ENCODE measurements around the gene VWDE.
"Not testable (repeated sequence)": the region's sequence is repeated elsewhere in the genome, so short reads cannot be mapped to it uniquely, and the experiment has no call there.

VWDE gene

GRCh38 chr7:12403287-12404181 is at the start of gene VWDE:
Gene VWDE, minus strand, starts transcription at chr7:12403865. Its CDS starts 149 bp downstream, at chr7:12403716.
- peak; percentile 27 to 29 for DNase-seq (ENCODE audit: low read depth in 2 of 2)

GRCh38 chr7:12453136-12453535 is 49.5 kb upstream of the VWDE start:
- not testable (repeated sequence) for DNase-seq (ENCODE audit: low read depth in 2 of 2)

DNA sequence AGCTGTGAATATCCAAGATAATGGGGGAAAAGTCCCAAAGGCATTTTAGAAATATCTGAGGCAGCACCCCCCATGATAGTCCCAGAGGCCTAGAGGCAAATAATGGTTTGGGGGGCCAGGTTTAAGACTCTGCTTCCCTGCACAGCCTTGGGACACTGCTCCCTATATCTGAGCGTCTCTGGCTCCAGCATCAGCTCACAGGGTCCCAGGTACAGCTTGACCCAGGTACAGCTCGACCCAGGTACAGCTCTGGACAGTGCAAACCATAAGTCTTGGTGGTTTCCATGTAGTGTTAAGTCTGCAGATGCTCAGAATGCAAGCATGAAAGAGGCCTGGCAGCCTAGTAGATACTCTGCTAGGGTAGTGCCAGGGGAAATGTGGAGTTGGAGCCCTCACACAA is 47.0 kb upstream of the VWDE start:
- DNase-seq (ENCODE audit: low read depth in 2 of 2): no peak

DNA sequence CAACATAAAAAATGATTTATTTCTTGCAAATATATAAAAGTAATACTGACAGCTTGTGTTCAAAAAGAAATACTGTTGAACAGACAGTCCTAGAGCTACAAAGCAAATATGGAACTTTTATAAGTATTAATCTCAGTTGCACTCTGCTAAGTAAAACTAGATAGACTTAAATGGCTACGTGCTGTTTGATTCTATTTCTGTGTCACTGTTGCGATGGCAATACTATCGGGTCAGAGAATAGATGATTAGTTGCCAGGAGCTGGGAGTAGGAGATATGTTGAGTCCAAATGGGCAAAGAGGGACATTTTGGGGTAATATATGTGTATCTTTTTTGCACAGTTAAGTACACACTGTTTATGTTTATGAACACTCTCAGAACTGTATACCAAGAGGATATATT is 41.1 kb upstream of the VWDE start:
- no peak for DNase-seq (ENCODE audit: low read depth in 2 of 2)

- DNase-seq (ENCODE audit: low read depth in 2 of 2): no peak
Observed at GRCh38 chr7:12440229-12440628, 36.6 kb upstream of the VWDE start.

DNA sequence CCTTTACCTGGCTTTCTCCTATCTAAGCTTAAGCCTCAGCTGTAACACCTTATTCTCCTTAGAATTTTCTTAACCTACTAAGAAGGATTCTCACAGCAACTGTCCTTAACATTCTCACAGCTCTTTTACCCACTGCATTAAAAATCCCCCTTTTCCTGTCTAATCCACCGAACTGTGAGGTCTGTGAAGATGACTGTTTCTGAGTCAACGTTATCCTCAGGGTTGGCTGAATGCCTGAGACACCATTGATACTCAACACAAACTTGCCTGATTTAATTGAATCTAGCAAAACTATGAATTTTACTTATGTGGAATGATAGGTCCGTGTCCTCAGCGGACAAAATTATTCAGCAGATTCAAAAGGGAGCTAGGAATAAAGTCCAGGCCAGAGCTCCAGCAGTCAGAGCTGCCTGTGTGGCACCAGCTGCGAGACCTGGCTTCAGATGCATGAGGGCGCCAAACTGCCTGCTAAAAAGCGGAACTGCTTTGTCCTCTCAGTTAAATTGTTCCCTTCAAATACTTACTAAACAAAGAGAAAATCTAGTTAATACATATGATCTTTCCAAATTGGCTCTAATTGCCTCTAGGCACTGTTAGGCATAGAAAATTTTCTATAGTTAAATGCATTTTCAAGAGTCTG is 33.4 kb upstream of the VWDE start:
- no peak for DNase-seq (ENCODE audit: low read depth in 2 of 2)

DNA sequence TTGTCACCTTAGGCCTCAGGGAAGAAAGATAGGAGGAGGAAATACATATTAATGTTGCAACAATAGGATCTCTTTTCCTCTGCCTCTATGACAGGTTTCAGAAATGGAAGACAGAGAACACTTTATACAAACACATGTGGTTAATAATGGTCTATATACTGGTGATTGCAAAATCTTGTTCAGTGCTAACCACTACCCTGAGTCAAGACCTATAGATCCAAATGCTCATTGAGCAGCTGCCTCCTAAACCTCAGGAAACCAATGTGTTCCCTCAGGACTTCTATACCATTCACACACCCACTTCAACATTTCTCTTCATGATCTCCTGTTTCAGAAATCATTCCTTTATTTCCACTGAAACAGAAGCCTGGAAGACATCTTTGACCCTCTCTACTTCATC is 32.5 kb upstream of the VWDE start:
- DNase-seq (ENCODE audit: low read depth in 2 of 2): no peak

DNA sequence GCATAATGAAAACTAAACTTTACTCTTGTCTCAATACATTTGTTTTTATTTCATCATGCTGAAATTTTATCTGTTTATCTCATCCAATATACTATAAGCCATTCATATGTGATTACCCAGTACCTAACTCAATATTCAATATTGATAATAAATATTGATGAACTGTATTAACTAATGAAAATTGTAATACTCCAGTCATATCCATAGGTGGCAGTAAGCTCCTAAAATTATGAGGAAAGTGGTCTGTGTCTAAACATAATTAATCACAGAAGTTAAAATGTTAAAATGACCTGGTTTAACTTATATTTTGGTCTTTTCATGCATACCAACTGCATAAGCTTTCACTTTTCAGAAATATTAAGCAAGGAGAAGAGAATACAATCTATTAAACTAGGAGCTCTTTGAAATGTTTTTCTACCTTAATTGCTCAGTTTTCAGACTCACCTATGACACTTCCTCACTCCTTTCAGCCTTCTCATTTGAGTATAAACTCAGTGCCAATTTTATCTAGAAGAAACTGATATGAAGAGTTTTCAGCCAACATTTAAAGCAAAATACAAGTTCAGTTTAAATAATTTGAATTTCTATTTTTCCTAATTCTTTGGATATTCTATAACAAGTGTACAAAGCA is 30.5 kb upstream of the VWDE start:
- DNase-seq (ENCODE audit: low read depth in 2 of 2): no peak

GRCh38 chr7:12431886-12432556 is 28.4 kb upstream of the VWDE start:
- DNase-seq (ENCODE audit: low read depth in 2 of 2): no peak

DNA sequence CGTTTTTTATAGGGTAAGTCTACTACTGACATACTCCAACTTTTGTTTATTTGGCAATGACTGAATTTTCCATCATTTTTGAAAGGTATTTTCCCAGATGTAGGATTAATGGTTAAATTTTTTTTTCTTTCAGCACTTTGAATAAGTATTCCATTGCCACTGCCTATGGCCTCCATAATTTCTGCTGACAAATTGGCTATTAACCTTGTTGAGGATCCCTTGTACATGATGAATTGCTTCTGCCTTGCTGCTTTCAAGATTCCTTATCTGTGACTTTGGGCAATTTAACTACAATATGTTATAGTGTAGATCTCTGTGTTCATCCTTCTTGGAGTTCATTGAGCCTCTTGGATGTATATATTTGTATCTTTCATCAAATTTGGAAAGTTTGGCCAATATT is 21.6 kb upstream of the VWDE start:
- no peak for DNase-seq (ENCODE audit: low read depth in 2 of 2)

- no peak for DNase-seq (ENCODE audit: low read depth in 2 of 2)
Observed at GRCh38 chr7:12423997-12424745, 20.5 kb upstream of the VWDE start.

DNA sequence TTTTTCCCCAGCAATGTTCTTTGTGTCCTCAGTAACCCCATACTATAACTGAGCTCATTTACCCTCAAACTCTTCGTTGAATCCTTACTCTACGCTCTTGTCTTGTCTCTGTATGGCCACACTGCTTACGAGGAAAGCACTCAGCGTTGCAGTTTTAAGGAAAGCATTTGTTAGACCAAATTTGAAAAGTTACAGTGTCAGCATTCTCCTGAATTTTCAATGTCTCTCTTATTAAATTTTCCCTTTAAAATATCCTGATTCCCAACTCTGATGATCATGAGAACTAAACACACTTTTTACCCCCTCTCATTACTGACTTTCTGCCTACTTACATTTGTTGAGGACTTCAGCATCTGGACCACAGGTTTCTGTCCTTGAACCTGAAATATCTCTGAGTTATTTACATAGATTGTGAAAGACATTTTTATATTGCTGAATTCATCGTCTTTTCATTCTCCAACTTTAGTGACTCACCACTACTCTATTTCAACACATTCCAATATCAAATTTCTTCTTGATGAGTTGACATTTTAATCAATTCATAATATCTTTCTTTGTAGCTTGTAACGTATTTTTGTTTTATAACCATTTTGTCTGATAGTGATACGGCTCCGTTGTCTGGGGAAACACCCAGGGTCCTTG is 19.8 kb upstream of the VWDE start:
- no peak for DNase-seq (ENCODE audit: low read depth in 2 of 2)

DNA sequence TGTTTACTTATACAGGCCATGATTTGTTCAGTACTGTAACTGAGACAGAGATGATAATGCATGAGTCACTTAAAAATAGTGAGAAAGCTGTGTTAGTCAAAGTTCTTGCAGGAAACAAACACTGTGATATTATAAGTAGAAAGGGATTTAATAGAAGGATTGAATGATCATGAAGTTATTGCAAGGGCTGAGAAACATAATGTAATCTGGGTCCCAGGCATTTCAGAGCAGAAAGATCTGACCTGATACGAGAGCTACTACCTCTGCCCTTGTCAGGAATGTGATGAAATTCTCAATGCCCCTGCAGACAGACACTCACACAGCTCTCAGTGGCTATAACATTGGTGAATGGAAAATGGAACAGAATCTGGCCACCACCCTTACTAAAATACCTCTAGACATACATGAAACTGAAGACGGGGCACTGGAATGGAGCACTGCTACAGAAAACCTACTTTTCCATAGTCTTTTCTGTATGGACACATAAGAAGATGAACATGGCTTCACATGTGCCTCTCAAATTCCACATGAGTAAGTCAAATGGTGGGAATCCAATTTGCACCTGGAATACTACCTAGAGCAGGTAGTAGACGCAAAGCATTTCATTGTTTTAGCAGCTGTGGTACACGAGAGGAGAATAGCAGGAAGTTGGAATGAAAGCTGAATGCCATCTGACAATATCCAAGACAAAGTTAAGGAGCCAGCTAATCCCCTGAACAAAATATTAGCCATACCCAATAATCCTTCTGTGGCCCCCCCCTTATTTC is 19.1 kb upstream of the VWDE start:
- DNase-seq (ENCODE audit: low read depth in 2 of 2): no peak

- no peak for DNase-seq (ENCODE audit: low read depth in 2 of 2)
Observed at GRCh38 chr7:12418452-12418851, 14.8 kb upstream of the VWDE start.

- no peak for DNase-seq (ENCODE audit: low read depth in 2 of 2)
Observed at GRCh38 chr7:12415072-12415471, 11.4 kb upstream of the VWDE start.

DNA sequence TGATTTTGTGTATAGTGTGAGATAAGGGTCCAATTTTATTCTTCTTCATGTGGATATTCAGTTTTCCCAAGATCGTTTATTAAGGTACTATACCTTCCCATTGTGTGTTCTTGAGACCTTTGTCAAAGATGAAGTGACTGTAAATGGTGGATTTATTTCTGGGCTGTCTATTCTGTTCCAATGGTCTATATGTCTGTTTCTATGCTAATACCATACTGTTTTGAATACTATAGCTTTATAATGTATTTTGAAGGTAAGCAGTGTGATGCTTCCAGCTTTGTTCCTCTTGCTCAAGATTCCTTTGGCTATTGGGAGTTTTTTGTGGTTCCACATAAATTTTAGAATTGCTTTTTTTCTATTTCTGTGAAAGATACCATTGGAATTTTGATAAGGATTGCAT is 8.7 kb upstream of the VWDE start:
- no peak for DNase-seq (ENCODE audit: low read depth in 2 of 2)

- no peak for DNase-seq (ENCODE audit: low read depth in 2 of 2)
Observed at GRCh38 chr7:12410523-12410922, 6.9 kb upstream of the VWDE start.

GRCh38 chr7:12409097-12409711 is 5.5 kb upstream of the VWDE start:
- no peak for DNase-seq (ENCODE audit: low read depth in 2 of 2)

- DNase-seq (ENCODE audit: low read depth in 2 of 2): not testable (repeated sequence)
Observed at GRCh38 chr7:12407652-12408051, 4.0 kb upstream of the VWDE start.

- DNase-seq (ENCODE audit: low read depth in 2 of 2): no peak
Observed at GRCh38 chr7:12402365-12402725, 1.3 kb downstream of the VWDE start.
